IPS-NIHi7 (cell line): Measurements from ENCODE around the gene TOP3A.
"Not testable (repeated sequence)": the region's sequence is repeated elsewhere in the genome, so short reads cannot be mapped to it uniquely, and the experiment has no call there.

Experiments
- DNase-seq: peaks from one replicate; pipeline ENCODE4 v3.0.0; 2012; ENCODE audit warnings: mixed read lengths; ENCODE audit errors: extremely low spot score

TOP3A gene

GRCh38 chr17:18324140-18325050 is 9.6 kb upstream of the TOP3A start:
- DNase-seq: no peak

GRCh38 chr17:18323507-18324139 is 8.8 kb upstream of the TOP3A start:
- DNase-seq: no peak

GRCh38 chr17:18323007-18323406 is 8.2 kb upstream of the TOP3A start:
- DNase-seq: no peak

GRCh38 chr17:18322522-18322921 is 7.7 kb upstream of the TOP3A start:
- no peak for DNase-seq

GRCh38 chr17:18321309-18321708 is 6.5 kb upstream of the TOP3A start:
- no peak for DNase-seq

- DNase-seq: no peak
Measured at GRCh38 chr17:18320301-18320700, 5.5 kb upstream of the TOP3A start.

- peak; percentile 53 for DNase-seq
Measured at GRCh38 chr17:18319604-18320256, 4.9 kb upstream of the TOP3A start.

- no peak for DNase-seq
Measured at GRCh38 chr17:18318771-18319450, 4.1 kb upstream of the TOP3A start.

GRCh38 chr17:18318117-18318516 is 3.3 kb upstream of the TOP3A start:
- no peak for DNase-seq

- DNase-seq: no peak
Measured at GRCh38 chr17:18315961-18316360, 1.2 kb upstream of the TOP3A start.

- DNase-seq: no peak
Measured at GRCh38 chr17:18315562-18315922, 748 bp upstream of the TOP3A start.

- no peak for DNase-seq
Measured at GRCh38 chr17:18314059-18314730, 599 bp downstream of the TOP3A start.

GRCh38 chr17:18309202-18309601 is 5.6 kb downstream of the TOP3A start:
- no peak for DNase-seq

GRCh38 chr17:18303206-18303605 is 11.6 kb downstream of the TOP3A start:
- DNase-seq: not testable (repeated sequence)

GRCh38 chr17:18300725-18301480 is 13.9 kb downstream of the TOP3A start:
- no peak for DNase-seq

- DNase-seq: not testable (repeated sequence)
Measured at GRCh38 chr17:18298061-18298460, 16.7 kb downstream of the TOP3A start.

GRCh38 chr17:18291718-18292540 is 22.9 kb downstream of the TOP3A start:
- no peak for DNase-seq

- no peak for DNase-seq
Measured at GRCh38 chr17:18285296-18285695, 29.5 kb downstream of the TOP3A start.

GRCh38 chr17:18281788-18282187 is 33.0 kb downstream of the TOP3A start:
- DNase-seq: no peak
